GM21390 (cell line): ENCODE results near the gene MIA2.

Experiments used
- ATAC-seq: cut with Tn5 transposase; IDR thresholded peaks from one replicate; pipeline ENCODE4 v1.9.1; 2021; ENCODE audit not compliant: unreplicated experiment

MIA2 gene

GRCh38 chr14:39433452-39433813, 199.7 kb downstream of the MIA2 start:
- no peak for ATAC-seq

GRCh38 chr14:39434401-39434800, 200.7 kb downstream of the MIA2 start:
- ATAC-seq: no peak

- no peak for ATAC-seq
Measured at GRCh38 chr14:39435241-39435640, 201.5 kb downstream of the MIA2 start.
